Subcutaneous abdominal adipose tissue (tissue), 5 donors: ENCODE measurements around the gene HS6ST1.

ENCODE experiments used
- H3K27ac ChIP-seq: one replicate; pipeline ENCODE4 v1.7.0; 2013; ENCODE audit warnings: low read depth, mild to moderate bottlenecking, inconsistent platforms, low read length, moderate library complexity
- H3K27me3 ChIP-seq, 5 donors: one replicate each; pipeline ENCODE4 v1.7.0; 2013; ENCODE audit warnings: low read length in 5 of 5, inconsistent platforms in 1 of 5; ENCODE audit not compliant: control insufficient read depth in 5 of 5, insufficient read depth in 4 of 5
- H3K36me3 ChIP-seq, 5 donors: one replicate each; pipeline ENCODE4 v1.7.0; 2013; ENCODE audit warnings: low read length in 5 of 5; ENCODE audit not compliant: control insufficient read depth in 5 of 5, insufficient read depth in 5 of 5
- H3K4me1 ChIP-seq, 5 donors: one replicate each; pipeline ENCODE4 v1.7.0; 2013; ENCODE audit warnings: low read length in 5 of 5, mild to moderate bottlenecking in 3 of 5, moderate library complexity in 1 of 5; ENCODE audit not compliant: control insufficient read depth in 5 of 5, insufficient read depth in 5 of 5
- H3K4me3 ChIP-seq, 5 donors: one replicate each; pipeline ENCODE4 v1.7.0; 2013; ENCODE audit warnings: low read length in 5 of 5, low read depth in 1 of 5
- H3K9ac ChIP-seq, 5 donors: one replicate each; pipeline ENCODE4 v1.7.0; 2013; ENCODE audit warnings: low read length in 5 of 5, mild to moderate bottlenecking in 4 of 5, moderate library complexity in 3 of 5
- H3K9me3 ChIP-seq, 5 donors: one replicate each; pipeline ENCODE4 v1.7.0; 2013; ENCODE audit warnings: low read length in 5 of 5; ENCODE audit not compliant: control insufficient read depth in 5 of 5
- donor health status: healthy.
- donor health status: healthy.
- donor health status: healthy.
- donor health status: healthy.
- donor health status: healthy.

HS6ST1 gene

GRCh38 chr2:128249555-128249954 is 69.1 kb downstream of the HS6ST1 start:
- Histone ChIP-seq H3K4me3 (no peak overlapping the region), H3K27ac (no peak overlapping the region), H3K9me3 (no peaks in the 10 kb centered on the region), H3K4me1 (peaks cover 0 to 7% (median 0%) of the 10 kb centered on the region in 5 donors), H3K36me3 (no peaks in the 10 kb centered on the region), H3K9ac (no peak overlapping the region), H3K27me3 (no peaks in the 10 kb centered on the region)

- H3K27ac ChIP-seq, result no peak overlapping the region
- no peak overlapping the region for H3K9ac ChIP-seq
- H3K36me3 ChIP-seq, result no peaks in the 10 kb centered on the region
- H3K9me3 ChIP-seq, result no peaks in the 10 kb centered on the region
- H3K27me3 ChIP-seq, result no peaks in the 10 kb centered on the region
- no peak overlapping the region for H3K4me3 ChIP-seq
- H3K4me1 ChIP-seq, result peaks cover 0 to 7% (median 0%) of the 10 kb centered on the region in 5 donors
Measured at GRCh38 chr2:128245813-128246212, 72.9 kb downstream of the HS6ST1 start.

GRCh38 chr2:128241896-128242295 is 76.8 kb downstream of the HS6ST1 start:
- no peak overlapping the region for H3K4me3 ChIP-seq
- no peaks in the 10 kb centered on the region for H3K27me3 ChIP-seq
- no peak overlapping the region for H3K9ac ChIP-seq
- no peaks in the 10 kb centered on the region for H3K4me1 ChIP-seq
- H3K27ac ChIP-seq, result no peak overlapping the region
- H3K36me3 ChIP-seq, result no peaks in the 10 kb centered on the region
- H3K9me3 ChIP-seq, result no peaks in the 10 kb centered on the region

GRCh38 chr2:128237911-128238697 is 80.6 kb downstream of the HS6ST1 start:
- Histone ChIP-seq H3K27ac (no peak overlapping the region), H3K4me3 (no peak overlapping the region), H3K4me1 (peaks cover 0 to 6% (median 2%) of the 10 kb centered on the region in 5 donors), H3K36me3 (no peaks in the 10 kb centered on the region), H3K9me3 (no peaks in the 10 kb centered on the region), H3K9ac (no peak overlapping the region), H3K27me3 (no peaks in the 10 kb centered on the region)

GRCh38 chr2:128237081-128237534 is 81.6 kb downstream of the HS6ST1 start:
- no peak overlapping the region for H3K9ac ChIP-seq
- no peak overlapping the region for H3K27ac ChIP-seq
- H3K4me3 ChIP-seq, result no peak overlapping the region

GRCh38 chr2:128236491-128237035 is 82.1 kb downstream of the HS6ST1 start:
- Histone ChIP-seq H3K4me1 (peaks cover 0 to 14% (median 9%) of the 10 kb centered on the region in 5 donors), H3K4me3 (no peak overlapping the region), H3K9ac (no peak overlapping the region), H3K9me3 (no peaks in the 10 kb centered on the region), H3K27ac (no peak overlapping the region), H3K36me3 (no peaks in the 10 kb centered on the region), H3K27me3 (no peaks in the 10 kb centered on the region)

More at GRCh38 chr2:128237081-128237534, 81.6 kb downstream of the HS6ST1 start:
- Histone ChIP-seq H3K27me3 (no peaks in the 10 kb centered on the region), H3K4me1 (peaks cover 0 to 14% (median 9%) of the 10 kb centered on the region in 5 donors), H3K9me3 (no peaks in the 10 kb centered on the region), H3K36me3 (no peaks in the 10 kb centered on the region)

- Histone ChIP-seq H3K36me3 (no peaks in the 10 kb centered on the region), H3K9ac (no peak overlapping the region), H3K9me3 (no peaks in the 10 kb centered on the region), H3K4me3 (no peak overlapping the region), H3K27me3 (no peaks in the 10 kb centered on the region), H3K4me1 (peaks cover 0 to 14% (median 9%) of the 10 kb centered on the region in 5 donors), H3K27ac (no peak overlapping the region)
Measured at GRCh38 chr2:128235581-128235980, 83.1 kb downstream of the HS6ST1 start.

- H3K9me3 ChIP-seq, result no peaks in the 10 kb centered on the region
- H3K36me3 ChIP-seq, result no peaks in the 10 kb centered on the region
- no peaks in the 10 kb centered on the region for H3K27me3 ChIP-seq
- H3K4me3 ChIP-seq, result no peak overlapping the region
- H3K4me1 ChIP-seq, result peaks cover 0 to 14% (median 9%) of the 10 kb centered on the region in 5 donors
- no peak overlapping the region for H3K9ac ChIP-seq
- H3K27ac ChIP-seq, result no peak overlapping the region
Measured at GRCh38 chr2:128234613-128235012, 84.1 kb downstream of the HS6ST1 start.

GRCh38 chr2:128233790-128234395 is 84.8 kb downstream of the HS6ST1 start:
- Histone ChIP-seq H3K27me3 (no peaks in the 10 kb centered on the region), H3K36me3 (no peaks in the 10 kb centered on the region), H3K9me3 (no peaks in the 10 kb centered on the region), H3K27ac (no peak overlapping the region), H3K9ac (no peak overlapping the region), H3K4me1 (peaks cover 0 to 14% (median 9%) of the 10 kb centered on the region in 5 donors), H3K4me3 (peak overlapping the region in 4 of 5 donors; percentile 75 to 87 (median 82))
